ENCODE data around the gene ANKRD35.

The ANKRD35 gene

DNA sequence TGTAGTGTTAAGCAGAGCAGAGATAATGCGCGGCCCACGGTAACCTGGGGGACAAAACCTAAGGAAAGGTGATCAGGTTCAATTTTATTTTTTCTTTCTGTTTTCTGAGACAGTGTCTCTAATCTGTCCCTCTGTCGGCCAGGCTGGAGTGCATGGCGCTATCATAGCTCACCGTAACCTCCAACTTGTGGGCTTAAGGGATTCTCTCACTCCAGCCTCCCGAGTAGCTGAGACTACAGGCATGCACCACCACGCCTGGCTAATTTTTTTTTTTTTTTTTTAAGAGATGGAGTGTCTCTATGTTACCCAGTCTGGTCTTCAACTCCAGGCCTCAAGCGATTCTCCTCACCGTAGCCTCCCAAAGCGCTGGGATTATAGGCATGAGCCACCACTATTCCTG lies 724 bp upstream of the ANKRD35 start:
- no peak overlapping the region for H3K27ac ChIP-seq (ENCODE audit: low read depth, low read length)

GRCh38 chr1:145884675-145885074 lies 991 bp downstream of the ANKRD35 start:
- no peaks in the 10 kb centered on the region for H3K9me3 ChIP-seq (ENCODE audit: control insufficient read depth, insufficient read depth, low read length)
- no peaks in the 10 kb centered on the region for H4K20me1 ChIP-seq (ENCODE audit: control insufficient read depth, insufficient read depth, low read depth, low read length)
- H3K4me3 ChIP-seq (ENCODE audit: low read length) = no peak overlapping the region
- H3K4me1 ChIP-seq (ENCODE audit: control insufficient read depth, low read length) = peaks cover 6% of the 10 kb centered on the region; the same call in 1 of the 2 replicates
- H3K9me2 ChIP-seq (replicated peaks; ENCODE audit: control insufficient read depth, low read length) = no peaks in the 10 kb centered on the region
- H3K27me3 ChIP-seq (ENCODE audit: control insufficient read depth, low read length) = peaks cover 34% of the 10 kb centered on the region
- H3K79me2 ChIP-seq (ENCODE audit: control insufficient read depth, low read length) = no peaks in the 10 kb centered on the region
- H3K36me3 ChIP-seq (ENCODE audit: control insufficient read depth, low read length) = no peaks in the 10 kb centered on the region
- no peak overlapping the region for H3K27ac ChIP-seq (ENCODE audit: low read depth, low read length)
- no peak overlapping the region for H3K4me2 ChIP-seq (ENCODE audit: low read length)
- TF ChIP-seq, protein P1, sequence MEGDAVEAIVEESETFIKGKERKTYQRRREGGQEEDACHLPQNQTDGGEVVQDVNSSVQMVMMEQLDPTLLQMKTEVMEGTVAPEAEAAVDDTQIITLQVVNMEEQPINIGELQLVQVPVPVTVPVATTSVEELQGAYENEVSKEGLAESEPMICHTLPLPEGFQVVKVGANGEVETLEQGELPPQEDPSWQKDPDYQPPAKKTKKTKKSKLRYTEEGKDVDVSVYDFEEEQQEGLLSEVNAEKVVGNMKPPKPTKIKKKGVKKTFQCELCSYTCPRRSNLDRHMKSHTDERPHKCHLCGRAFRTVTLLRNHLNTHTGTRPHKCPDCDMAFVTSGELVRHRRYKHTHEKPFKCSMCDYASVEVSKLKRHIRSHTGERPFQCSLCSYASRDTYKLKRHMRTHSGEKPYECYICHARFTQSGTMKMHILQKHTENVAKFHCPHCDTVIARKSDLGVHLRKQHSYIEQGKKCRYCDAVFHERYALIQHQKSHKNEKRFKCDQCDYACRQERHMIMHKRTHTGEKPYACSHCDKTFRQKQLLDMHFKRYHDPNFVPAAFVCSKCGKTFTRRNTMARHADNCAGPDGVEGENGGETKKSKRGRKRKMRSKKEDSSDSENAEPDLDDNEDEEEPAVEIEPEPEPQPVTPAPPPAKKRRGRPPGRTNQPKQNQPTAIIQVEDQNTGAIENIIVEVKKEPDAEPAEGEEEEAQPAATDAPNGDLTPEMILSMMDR (IDR thresholded peaks at IDR 0.05; ENCODE audit: low read depth, low read length, poor library complexity, severe bottlenecking) = no peak
- no peak for TF ChIP-seq EZH2phosphoT487 (IDR thresholded peaks at IDR 0.05; ENCODE audit: borderline replicate concordance, low read length)
- no peaks in the 10 kb centered on the region for H3F3A ChIP-seq (ENCODE audit: control insufficient read depth, insufficient read depth)

More for the DNA sequence above, 724 bp upstream of the ANKRD35 start:
- Histone ChIP-seq H3K4me2 (ENCODE audit: low read length) (peak overlapping the region; percentile 62), H3K4me3 (ENCODE audit: low read length) (peak overlapping the region; percentile 77), H3K4me1 (ENCODE audit: control insufficient read depth, low read length) (peaks cover 6% of the 10 kb centered on the region; the same call in 1 of the 2 replicates), H4K20me1 (ENCODE audit: control insufficient read depth, insufficient read depth, low read depth, low read length) (no peaks in the 10 kb centered on the region), H3K27me3 (ENCODE audit: control insufficient read depth, low read length) (peaks cover 27% of the 10 kb centered on the region), H3K9me2 (replicated peaks; ENCODE audit: control insufficient read depth, low read length) (no peaks in the 10 kb centered on the region), H3K79me2 (ENCODE audit: control insufficient read depth, low read length) (no peaks in the 10 kb centered on the region), H3K36me3 (ENCODE audit: control insufficient read depth, low read length) (no peaks in the 10 kb centered on the region), H3F3A (ENCODE audit: control insufficient read depth, insufficient read depth) (no peaks in the 10 kb centered on the region), H3K9me3 (ENCODE audit: control insufficient read depth, insufficient read depth, low read length) (no peaks in the 10 kb centered on the region)
- TF ChIP-seq, protein P1 (IDR thresholded peaks at IDR 0.05; ENCODE audit: low read depth, low read length, poor library complexity, severe bottlenecking) = no peak
- TF ChIP-seq EZH2phosphoT487 (IDR thresholded peaks at IDR 0.05; ENCODE audit: borderline replicate concordance, low read length) = no peak

- Histone ChIP-seq H3K9me2 (replicated peaks; ENCODE audit: control insufficient read depth, low read length) (no peaks in the 10 kb centered on the region), H3F3A (ENCODE audit: control insufficient read depth, insufficient read depth) (no peaks in the 10 kb centered on the region), H4K20me1 (ENCODE audit: control insufficient read depth, insufficient read depth, low read depth, low read length) (no peaks in the 10 kb centered on the region), H3K27ac (ENCODE audit: low read depth, low read length) (no peak overlapping the region), H3K27me3 (ENCODE audit: control insufficient read depth, low read length) (peaks cover 48% of the 10 kb centered on the region), H3K4me2 (ENCODE audit: low read length) (no peak overlapping the region), H3K36me3 (ENCODE audit: control insufficient read depth, low read length) (no peaks in the 10 kb centered on the region), H3K9me3 (ENCODE audit: control insufficient read depth, insufficient read depth, low read length) (no peaks in the 10 kb centered on the region), H3K79me2 (ENCODE audit: control insufficient read depth, low read length) (no peaks in the 10 kb centered on the region), H3K4me1 (ENCODE audit: control insufficient read depth, low read length) (no peaks in the 10 kb centered on the region), H3K4me3 (ENCODE audit: low read length) (no peak overlapping the region)
- no peak for TF ChIP-seq EZH2phosphoT487 (IDR thresholded peaks at IDR 0.05; ENCODE audit: borderline replicate concordance, low read length)
- TF ChIP-seq, protein P1 (IDR thresholded peaks at IDR 0.05; ENCODE audit: low read depth, low read length, poor library complexity, severe bottlenecking) = no peak
Measured at GRCh38 chr1:145879775-145880174, 5.9 kb downstream of the ANKRD35 start.
